GM12872 (cell line): ENCODE results near the gene TBC1D5.

Experiments
- CTCF ChIP-seq: IDR thresholded peaks from 3 replicates; pipeline ENCODE4 v1.5.1; 2011; ENCODE audit warnings: low read depth, mild to moderate bottlenecking, low read length, moderate library complexity; ENCODE audit not compliant: insufficient read depth

The TBC1D5 gene

GRCh38 chr3:17420668-17421067, 321.8 kb downstream of the TBC1D5 start:
- no peak for TF ChIP-seq CTCF

GRCh38 chr3:17412950-17413530, 329.4 kb downstream of the TBC1D5 start:
- TF ChIP-seq CTCF: peak; percentile 70

GRCh38 chr3:17411157-17411877, 331.1 kb downstream of the TBC1D5 start:
- no peak for TF ChIP-seq CTCF

- no peak for TF ChIP-seq CTCF
Measured at GRCh38 chr3:17407576-17407975, 334.9 kb downstream of the TBC1D5 start.

GRCh38 chr3:17404548-17404947, 337.9 kb downstream of the TBC1D5 start:
- no peak for TF ChIP-seq CTCF

GRCh38 chr3:17402442-17402841, 340.0 kb downstream of the TBC1D5 start:
- no peak for TF ChIP-seq CTCF

- TF ChIP-seq CTCF: no peak
Measured at GRCh38 chr3:17401912-17402311, 340.5 kb downstream of the TBC1D5 start.
